ENCODE measurements around the gene SYT2. TPM values are rescaled to one million over a fixed set of nuclear protein-coding genes. Genes with fewer than 3 reads are reported as not detected.

Gene SYT2
- total and polyA plus RNA-seq, 2 of the 13 experiments (the other 11 are each of a cell fraction or from before 2014, with no cell fraction given): not detected

- TF ChIP-seq ZBTB2 (CRISPR knock-in tag; IDR thresholded peaks at IDR 0.05; ENCODE audit: low read depth): no peak
- no peak for TF ChIP-seq PTBP1 (IDR thresholded peaks at IDR 0.05; ENCODE audit: low read depth, low read length, poor library complexity, severe bottlenecking)
- TF ChIP-seq ZNF431 (CRISPR knock-in tag; IDR thresholded peaks at IDR 0.05; ENCODE audit: borderline replicate concordance, low read depth): peak; percentile 65; the same call in 1 of the 2 replicates
- TF ChIP-seq ZNF678 (CRISPR knock-in tag; IDR thresholded peaks at IDR 0.05): no peak
- TF ChIP-seq ZNF709 (CRISPR knock-in tag; IDR thresholded peaks at IDR 0.05): peak; percentile 78; the same call in 1 of the 2 replicates
- no peak for TF ChIP-seq NR3C1 (CRISPR knock-in tag; IDR thresholded peaks at IDR 0.05)
- TF ChIP-seq TRIM22 (IDR thresholded peaks at IDR 0.05): no peak
- TF ChIP-seq KLF13 (CRISPR knock-in tag; IDR thresholded peaks at IDR 0.05): no peak
- no peak for TF ChIP-seq PCBP1 (IDR thresholded peaks at IDR 0.05; ENCODE audit: borderline replicate concordance, low read depth, low read length)
- TF ChIP-seq ATM (IDR thresholded peaks at IDR 0.05; ENCODE audit: borderline replicate concordance): no peak
- peak; percentile 85 for TF ChIP-seq HDAC2 (CRISPR knock-in tag; IDR thresholded peaks at IDR 0.05)
- TF ChIP-seq FOXO1 (CRISPR knock-in tag; IDR thresholded peaks at IDR 0.05): peak; percentile 46; the same call in 1 of the 2 replicates
- peak; percentile 83; the same call in 1 of the 2 replicates for TF ChIP-seq LRRFIP1 (CRISPR knock-in tag; conservative IDR thresholded peaks at IDR 0.05)
- TF ChIP-seq ZBTB25 (CRISPR knock-in tag; IDR thresholded peaks at IDR 0.05): peak; percentile 96
- no peak for TF ChIP-seq GATA4 (IDR thresholded peaks at IDR 0.05; ENCODE audit: borderline replicate concordance, low read depth)
- TF ChIP-seq WIZ (CRISPR knock-in tag; IDR thresholded peaks at IDR 0.05): peak; percentile 98
These were observed 17.2 kb downstream of the SYT2 start (continued) for GRCh38 chr1:202692959-202693555.
